HepG2 (cell line): ENCODE measurements around the gene PAXIP1. TPM values are rescaled to one million over a fixed set of nuclear protein-coding genes. Genes with fewer than 3 reads are reported as not detected.

ENCODE experiments used
- AHDC1 ChIP-seq: sonication (generic); formaldehyde crosslinking; IDR thresholded peaks from 2 replicates; pipeline ENCODE4 v1.5.1; 2020; ENCODE audit warnings: mild to moderate bottlenecking, missing genetic modification reagents, borderline replicate concordance
- E2F1 ChIP-seq: sonication (generic); formaldehyde crosslinking; IDR thresholded peaks from 2 replicates; pipeline ENCODE4 v1.5.0; 2020; ENCODE audit warnings: missing genetic modification reagents
- ERF ChIP-seq: IDR thresholded peaks from 2 replicates; pipeline ENCODE4 v1.6.1; 2018; ENCODE audit warnings: missing biosample characterization, missing genetic modification reagents
- GLMP ChIP-seq: sonication (generic); formaldehyde crosslinking; IDR thresholded peaks from 2 replicates; pipeline ENCODE4 v1.9.0; 2021; ENCODE audit warnings: missing genetic modification reagents, mild to moderate bottlenecking, borderline replicate concordance
- HINFP ChIP-seq: sonication (generic); formaldehyde crosslinking; IDR thresholded peaks from 2 replicates; pipeline ENCODE4 v1.4.0; 2020; ENCODE audit warnings: low read depth, mild to moderate bottlenecking, missing genetic modification reagents
- MED1 ChIP-seq: sonication (generic); formaldehyde crosslinking; IDR thresholded peaks from 2 replicates; pipeline ENCODE4 v1.4.0; 2020; ENCODE audit warnings: missing genetic modification reagents
- NFRKB ChIP-seq: fragments of 450-650 bp; IDR thresholded peaks from 2 replicates; pipeline ENCODE4 v1.6.1; 2017
- NR2F2 ChIP-seq: IDR thresholded peaks from 2 replicates; pipeline ENCODE4 v1.6.1; 2012; ENCODE audit warnings: low read depth, inconsistent platforms, borderline replicate concordance
- PITX1 ChIP-seq: sonication (generic); formaldehyde crosslinking; IDR thresholded peaks from 2 replicates; pipeline ENCODE4 v1.5.1; 2020; ENCODE audit warnings: mild to moderate bottlenecking, missing genetic modification reagents
- PTBP1 ChIP-seq: fragments of 200-400 bp; formaldehyde crosslinking; IDR thresholded peaks from 2 replicates; pipeline ENCODE4 v1.6.1; 2018; ENCODE audit warnings: low read length, low read depth; ENCODE audit not compliant: poor library complexity, severe bottlenecking
- ZNF124 ChIP-seq: sonication (generic); formaldehyde crosslinking; IDR thresholded peaks from 2 replicates; pipeline ENCODE4 v1.4.0; 2020; ENCODE audit warnings: missing genetic modification reagents
- ZNF160 ChIP-seq: sonication (generic); formaldehyde crosslinking; IDR thresholded peaks from 2 replicates; pipeline ENCODE4 v1.8.0; 2022; ENCODE audit warnings: mild to moderate bottlenecking, inconsistent platforms, missing genetic modification reagents
- ZNF460 ChIP-seq: sonication (generic); formaldehyde crosslinking; IDR thresholded peaks from 2 replicates; pipeline ENCODE4 v1.5.1; 2020; ENCODE audit warnings: missing genetic modification reagents, mild to moderate bottlenecking, borderline replicate concordance
- ZNF546 ChIP-seq: sonication (generic); formaldehyde crosslinking; conservative IDR thresholded peaks from 2 replicates; pipeline ENCODE4 v1.8.1; 2023; ENCODE audit warnings: mild to moderate bottlenecking, missing genetic modification reagents
- ZNF550 ChIP-seq: sonication (generic); formaldehyde crosslinking; IDR thresholded peaks from 2 replicates; pipeline ENCODE4 v1.4.0; 2020; ENCODE audit warnings: mild to moderate bottlenecking, missing genetic modification reagents, borderline replicate concordance
- ZNF878 ChIP-seq: sonication (generic); formaldehyde crosslinking; IDR thresholded peaks from 2 replicates; pipeline ENCODE4 v1.8.1; 2023; ENCODE audit warnings: mild to moderate bottlenecking, missing genetic modification reagents, moderate library complexity
- polyA plus RNA-seq, 8 experiments: library from polyadenylated mRNA; depleted of rRNA in 3 of 8; stranded (reverse) in 7 of 8; unstranded in 1 of 8; fragments of >200 nt; fragmentation: Illumina TruSeq in 4 of 8; extraction: Trizol in 4 of 8; gene quantifications; 2 replicates each; pipeline versions ENCODE4 v1.2.1 to v1.2.3, GENCODE V29; 2011 to 2016; ENCODE audit warnings: low read depth in 4 of 8, missing spikeins in 1 of 8, mixed read lengths in 1 of 8; ENCODE audit not compliant: insufficient read depth in 1 of 8
- total RNA-seq, 5 experiments: library from RNA; depleted of rRNA; stranded (reverse); fragments of >200 nt; fragmentation: Illumina TruSeq; extraction: Trizol; gene quantifications; 2 replicates each; pipeline ENCODE4 v1.2.3, GENCODE V29; 2016; ENCODE audit warnings: low read depth in 1 of 5
- TF ChIP-seq, protein P1 (sequence below): sonication (generic); formaldehyde crosslinking; IDR thresholded peaks from 2 replicates; pipeline ENCODE4 v1.5.0; 2020; ENCODE audit warnings: mild to moderate bottlenecking, missing genetic modification reagents

Gene PAXIP1
- total and polyA plus RNA-seq, 2 of the 13 experiments (the other 11 are each of a cell fraction or from before 2014, with no cell fraction given) = 11.6 to 16.2 TPM

DNA sequence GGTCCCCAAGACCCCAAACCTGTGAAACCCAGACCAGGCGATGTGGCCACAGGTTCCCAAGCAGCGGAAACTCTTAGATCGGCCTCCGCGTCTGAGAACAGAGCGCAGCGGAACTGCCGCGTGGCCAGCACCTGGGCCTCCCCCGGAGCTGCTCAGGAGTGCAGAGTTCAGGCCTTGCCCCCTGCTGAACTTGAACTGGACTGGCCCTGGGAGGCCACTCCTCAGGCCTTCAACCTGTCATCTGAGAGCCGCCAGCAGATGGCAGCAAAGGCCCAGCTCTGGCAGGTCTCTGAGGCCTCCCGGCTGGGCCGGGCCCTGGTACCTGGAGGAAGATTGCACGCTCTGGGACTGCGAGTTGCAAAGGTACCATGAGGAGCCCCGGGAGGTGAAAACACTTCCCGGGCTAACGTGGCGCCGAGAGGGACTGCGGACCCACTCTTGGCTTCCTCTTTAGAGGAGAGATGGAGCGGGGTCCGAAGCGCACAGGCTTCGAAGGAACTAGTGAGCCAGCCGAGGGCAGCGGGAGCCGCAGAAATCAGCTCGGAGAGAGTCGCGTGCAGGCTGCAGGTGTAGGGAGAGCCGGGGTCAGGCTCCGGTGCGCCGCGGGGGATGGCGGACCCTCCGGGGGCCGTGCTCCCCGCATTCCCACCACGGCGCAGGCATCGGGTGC, 89.2 kb downstream of the PAXIP1 start (continued):
- TF ChIP-seq E2F1 (CRISPR knock-in tag) (no peak), ZNF160 (CRISPR knock-in tag) (peak; percentile 48; the same call in 1 of the 2 replicates), ERF (CRISPR knock-in tag) (peak; percentile 86; the same call in 1 of the 2 replicates), PITX1 (peak; percentile 90), ZNF124 (CRISPR knock-in tag) (peak; percentile 79), MED1 (peak; percentile 82), GLMP (no peak), NR2F2 (peak; percentile 56), ZNF546 (CRISPR knock-in tag) (no peak), HINFP (peak; percentile 70; the same call in 1 of the 2 replicates), PTBP1 (no peak), ZNF460 (CRISPR knock-in tag) (no peak; the same call in 1 of the 2 replicates), NFRKB (no peak), ZNF878 (peak; percentile 85; the same call in 1 of the 2 replicates), AHDC1 (peak; percentile 63; the same call in 1 of the 2 replicates), ZNF550 (CRISPR knock-in tag) (no peak)
- TF ChIP-seq, protein P1, sequence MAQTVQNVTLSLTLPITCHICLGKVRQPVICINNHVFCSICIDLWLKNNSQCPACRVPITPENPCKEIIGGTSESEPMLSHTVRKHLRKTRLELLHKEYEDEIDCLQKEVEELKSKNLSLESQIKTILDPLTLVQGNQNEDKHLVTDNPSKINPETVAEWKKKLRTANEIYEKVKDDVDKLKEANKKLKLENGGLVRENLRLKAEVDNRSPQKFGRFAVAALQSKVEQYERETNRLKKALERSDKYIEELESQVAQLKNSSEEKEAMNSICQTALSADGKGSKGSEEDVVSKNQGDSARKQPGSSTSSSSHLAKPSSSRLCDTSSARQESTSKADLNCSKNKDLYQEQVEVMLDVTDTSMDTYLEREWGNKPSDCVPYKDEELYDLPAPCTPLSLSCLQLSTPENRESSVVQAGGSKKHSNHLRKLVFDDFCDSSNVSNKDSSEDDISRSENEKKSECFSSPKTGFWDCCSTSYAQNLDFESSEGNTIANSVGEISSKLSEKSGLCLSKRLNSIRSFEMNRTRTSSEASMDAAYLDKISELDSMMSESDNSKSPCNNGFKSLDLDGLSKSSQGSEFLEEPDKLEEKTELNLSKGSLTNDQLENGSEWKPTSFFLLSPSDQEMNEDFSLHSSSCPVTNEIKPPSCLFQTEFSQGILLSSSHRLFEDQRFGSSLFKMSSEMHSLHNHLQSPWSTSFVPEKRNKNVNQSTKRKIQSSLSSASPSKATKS (CRISPR knock-in tag) = no peak
